HG03575 (cell line): ENCODE measurements around the gene COL18A1.
"Not testable (repeated sequence)": the region's sequence is repeated elsewhere in the genome, so short reads cannot be mapped to it uniquely, and the experiment has no call there.

Experiments used
- ATAC-seq: cut with Tn5 transposase; IDR thresholded peaks from one replicate; pipeline ENCODE4 v1.9.1; 2021; ENCODE audit not compliant: unreplicated experiment, insufficient number of reproducible peaks, low FRiP score; ENCODE audit errors: extremely low read depth

The COL18A1 gene

DNA sequence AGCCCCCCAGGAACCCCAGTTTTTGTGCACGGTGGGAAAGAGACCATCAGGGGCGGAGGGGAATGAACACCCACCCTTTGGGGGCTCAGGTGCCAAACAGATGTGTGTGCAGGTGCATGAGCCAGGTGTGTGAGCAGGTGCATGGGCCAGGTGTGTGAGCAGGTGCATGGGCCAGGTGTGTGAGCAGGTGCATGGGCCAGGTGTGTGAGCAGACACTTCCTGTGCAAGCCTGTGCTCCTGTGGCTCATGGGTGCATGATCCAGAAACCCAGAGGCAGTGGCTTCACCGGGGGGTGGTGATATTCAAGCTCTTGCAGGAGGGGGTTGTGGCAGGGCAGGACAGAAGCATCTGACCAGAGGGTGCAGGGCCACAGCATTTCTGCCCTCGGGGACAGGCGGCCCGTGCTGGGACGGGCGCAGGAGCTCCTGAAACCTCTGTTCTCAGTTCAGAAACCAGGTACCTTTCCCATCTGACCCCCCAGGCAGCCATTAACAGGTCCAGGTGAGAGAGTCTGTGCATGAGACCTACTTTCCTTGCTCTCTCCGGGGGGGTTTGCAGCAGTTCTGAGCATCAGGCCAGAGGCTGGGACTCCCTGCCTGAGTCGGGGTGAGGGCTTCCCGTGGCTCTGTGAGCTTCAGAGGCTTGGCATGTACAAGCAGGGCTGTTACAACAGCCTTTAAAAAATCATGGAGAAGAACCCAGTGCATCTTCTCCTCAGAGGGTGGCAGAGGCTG is 29.1 kb downstream of the COL18A1 start:
- no peak for ATAC-seq

DNA sequence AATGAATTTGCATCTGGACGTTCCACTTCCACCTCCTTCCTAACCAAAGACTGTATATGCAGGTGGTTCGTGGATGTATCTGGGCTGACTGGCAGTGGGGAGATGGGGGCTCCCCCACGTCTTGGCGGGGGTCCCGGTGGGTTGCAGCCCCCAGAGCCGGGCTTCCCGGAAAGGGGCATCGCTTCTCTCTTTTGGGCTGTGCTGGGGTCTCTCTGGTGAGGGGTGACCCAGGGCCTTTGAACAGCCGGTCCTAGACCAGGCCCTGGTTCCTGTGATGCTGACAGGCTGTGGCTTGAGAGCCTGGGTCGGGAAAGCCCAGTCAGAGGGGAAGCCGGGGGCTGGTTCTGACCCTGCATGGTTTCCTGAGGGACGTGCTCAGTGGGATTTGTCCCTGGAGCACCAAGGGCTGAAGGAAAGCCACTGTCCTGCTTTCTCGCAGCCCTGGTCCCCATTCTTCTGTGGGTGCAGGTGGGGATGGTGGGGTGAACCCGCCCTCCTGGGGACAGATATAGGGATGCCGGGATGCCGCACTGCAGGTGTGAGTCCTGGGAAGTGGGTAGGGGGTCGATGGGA is 29.8 kb downstream of the COL18A1 start:
- no peak for ATAC-seq

DNA sequence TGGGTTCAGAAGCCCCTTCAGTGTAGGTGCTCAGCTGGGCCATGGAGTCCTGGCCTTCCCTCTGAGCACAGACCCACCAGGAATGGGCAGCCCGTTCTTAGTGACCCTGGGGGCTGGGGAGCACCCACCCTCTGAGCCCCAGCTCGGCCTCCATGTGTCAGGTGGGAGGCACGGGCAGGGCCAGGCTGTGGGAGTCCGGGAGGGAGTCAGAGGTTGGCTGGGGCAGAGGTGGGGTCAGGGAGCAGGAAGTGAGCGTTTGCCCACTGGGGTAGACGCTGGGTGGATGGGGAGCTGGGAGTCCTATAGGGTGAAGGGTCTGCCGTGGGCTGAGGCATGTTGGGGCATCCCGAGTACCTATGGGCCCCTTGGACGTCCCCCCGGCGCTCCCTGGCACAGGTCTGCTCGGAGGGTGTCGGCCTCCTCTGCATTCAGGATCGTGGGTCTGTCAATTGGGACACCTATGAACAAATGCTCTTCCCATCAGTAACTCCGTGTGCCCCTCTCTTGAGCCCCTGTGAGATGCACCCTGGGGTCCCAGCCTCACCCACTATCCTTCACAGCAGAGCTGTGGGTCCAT is 30.5 kb downstream of the COL18A1 start:
- no peak for ATAC-seq

- ATAC-seq = no peak
Observed at GRCh38 chr21:45436351-45437065, 31.5 kb downstream of the COL18A1 start.

- ATAC-seq = not testable (repeated sequence)
Observed at GRCh38 chr21:45437844-45438243, 32.9 kb downstream of the COL18A1 start.

DNA sequence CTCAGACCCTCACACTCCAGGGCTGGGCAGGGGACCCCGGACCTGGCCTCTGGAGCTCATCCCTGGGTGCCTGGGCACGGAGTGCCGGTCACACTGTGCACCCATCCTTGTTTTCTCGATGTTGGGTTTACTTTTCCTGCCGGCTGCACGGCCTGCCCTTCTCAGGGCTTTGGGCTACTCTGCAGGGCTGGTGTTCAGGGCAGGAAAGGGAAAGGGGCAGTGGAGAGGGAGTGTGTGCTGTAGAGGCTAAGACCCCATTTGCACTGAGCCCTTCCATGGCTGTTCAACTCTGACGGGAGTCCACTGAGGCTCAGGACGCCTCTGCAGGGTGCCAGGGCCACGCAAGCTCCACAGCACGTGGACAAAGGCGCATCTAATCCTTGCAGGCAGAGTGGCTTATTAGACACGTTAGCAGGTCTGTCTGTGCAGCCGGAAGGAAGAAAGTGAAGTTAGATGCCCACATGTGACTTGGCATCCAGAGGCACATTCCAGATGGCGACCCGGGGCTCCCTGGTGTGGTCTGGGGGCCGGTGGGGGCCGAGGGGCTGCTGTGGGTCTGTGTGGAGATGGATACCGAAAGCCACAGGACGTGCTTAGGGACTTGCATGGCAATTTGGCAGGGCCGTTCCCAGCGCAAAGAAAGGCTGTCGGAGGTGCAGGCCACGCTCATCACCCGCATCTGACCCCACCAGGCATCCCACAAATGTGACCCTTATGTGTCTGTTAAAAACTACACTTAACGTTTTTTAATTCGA is 33.6 kb downstream of the COL18A1 start:
- no peak for ATAC-seq

- ATAC-seq = no peak
Observed at GRCh38 chr21:45439161-45439872, 34.4 kb downstream of the COL18A1 start.

DNA sequence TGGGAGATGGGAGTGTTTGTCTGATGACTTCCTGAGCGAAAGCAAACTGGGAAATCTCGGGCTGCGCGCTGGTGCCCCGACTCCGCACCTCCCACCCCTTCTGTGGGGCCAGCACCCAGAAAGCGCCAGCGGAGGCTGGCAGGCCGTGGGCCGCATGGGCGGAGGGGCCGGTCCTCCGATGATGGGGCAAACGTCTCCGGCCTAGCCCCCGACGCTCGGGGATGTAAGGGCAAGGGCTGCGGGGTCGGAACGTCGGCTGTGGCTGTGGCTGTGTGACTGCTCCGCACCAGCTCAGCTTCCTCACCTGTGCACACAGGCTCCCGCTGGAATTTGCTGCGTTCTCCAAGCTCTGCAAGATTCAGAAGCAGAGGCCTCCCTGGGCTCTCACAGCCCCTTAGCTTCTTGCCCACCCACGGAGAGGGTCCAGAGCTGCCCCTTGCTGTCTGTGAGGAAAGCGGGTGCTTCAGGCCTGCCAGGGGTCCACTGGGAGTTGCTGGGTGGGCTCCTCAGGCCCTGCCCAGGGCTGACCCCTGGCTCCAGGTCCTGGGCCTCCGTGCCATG is 35.0 kb downstream of the COL18A1 start:
- ATAC-seq = no peak

DNA sequence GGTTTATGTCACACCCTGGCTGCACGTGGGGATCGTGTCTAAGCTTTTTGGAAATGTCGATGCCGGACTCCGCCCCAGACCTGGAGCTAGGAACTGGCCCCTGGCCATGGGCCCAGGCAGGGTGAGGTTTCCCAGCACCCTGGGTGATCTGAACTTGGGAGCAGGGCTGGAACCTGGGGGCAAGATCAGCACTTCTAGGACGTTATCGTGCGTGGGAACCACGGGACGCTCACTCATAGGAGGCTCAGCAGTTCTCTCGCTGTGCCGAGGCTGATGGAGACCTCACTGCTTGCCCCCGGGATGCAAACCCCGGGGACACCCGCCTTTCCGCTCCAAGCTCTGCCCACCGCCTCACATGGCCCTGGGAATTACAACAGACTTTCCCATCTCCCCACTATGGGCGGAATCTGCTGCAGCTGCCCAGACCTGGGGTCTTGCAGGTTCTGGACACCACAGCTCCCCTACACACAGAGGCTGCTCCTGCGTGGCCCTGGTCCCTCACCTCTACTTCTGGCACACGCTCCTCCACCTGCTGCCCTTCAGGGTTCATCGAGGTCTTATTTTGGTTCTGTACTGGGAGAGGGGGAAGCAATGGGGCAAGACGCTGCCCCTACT is 35.9 kb downstream of the COL18A1 start:
- ATAC-seq = no peak

DNA sequence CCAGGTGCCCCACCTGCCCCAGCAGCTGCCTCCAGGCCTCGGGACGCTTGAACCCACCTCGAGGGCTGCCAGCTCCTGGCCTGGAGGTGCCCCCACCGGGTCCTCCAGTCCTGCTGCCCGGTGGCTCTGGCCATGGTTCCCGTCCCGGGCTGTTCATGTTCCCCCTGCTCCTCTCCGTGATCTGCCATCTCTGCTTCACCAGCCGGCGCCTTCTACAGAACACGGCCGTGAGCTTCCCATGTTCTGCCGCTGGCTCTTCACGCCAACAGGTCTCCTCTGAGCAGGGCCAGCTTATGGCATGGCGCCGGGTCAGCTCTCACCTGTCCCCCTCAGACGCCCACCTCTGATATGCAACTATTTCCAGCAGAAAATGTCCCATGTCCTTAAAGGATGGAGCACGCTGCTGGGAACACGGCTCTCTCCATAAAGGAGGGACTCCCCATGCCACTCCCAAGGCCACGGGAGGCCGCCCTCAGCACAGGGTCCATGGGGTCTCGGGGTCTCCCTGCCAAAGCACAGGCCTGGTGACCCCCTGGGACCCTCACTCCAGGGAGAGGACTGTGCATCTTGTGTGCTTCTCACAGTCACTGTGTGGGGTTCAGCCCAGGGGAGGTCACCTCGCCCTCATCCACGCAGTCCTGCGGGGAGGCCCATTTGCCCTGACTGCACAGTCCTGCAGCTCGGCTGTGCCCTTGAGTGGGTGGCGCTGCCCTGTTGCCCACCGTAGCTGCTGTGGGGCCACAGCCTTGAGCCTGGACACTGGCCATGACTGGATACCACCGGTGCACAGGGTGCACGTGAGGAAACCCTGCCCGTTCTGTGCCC is 36.7 kb downstream of the COL18A1 start:
- no peak for ATAC-seq

DNA sequence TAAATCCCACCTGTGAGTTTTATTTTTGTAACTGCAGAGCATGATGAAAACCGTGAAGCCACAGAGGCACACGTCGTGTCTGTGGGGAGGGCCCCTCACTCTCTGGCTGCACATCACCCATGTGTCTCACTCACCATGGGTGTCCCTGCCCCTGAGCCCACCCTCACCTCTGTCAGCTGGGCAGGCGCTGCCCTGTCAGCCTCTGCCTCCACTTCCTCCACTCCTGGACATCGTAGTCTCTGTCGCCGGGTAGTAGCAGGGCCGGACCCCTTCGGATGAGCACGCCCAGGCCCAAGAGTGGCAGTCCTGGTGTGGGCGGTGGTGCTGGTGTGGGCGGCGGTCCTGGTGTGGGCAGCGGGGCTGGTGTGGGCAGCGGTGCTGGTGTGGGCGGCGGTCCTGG is 37.3 kb downstream of the COL18A1 start:
- no peak for ATAC-seq

- ATAC-seq = not testable (repeated sequence)
Observed at GRCh38 chr21:45442686-45443594, 38.0 kb downstream of the COL18A1 start.

- no peak for ATAC-seq
Observed at GRCh38 chr21:45443595-45444181, 38.7 kb downstream of the COL18A1 start.

DNA sequence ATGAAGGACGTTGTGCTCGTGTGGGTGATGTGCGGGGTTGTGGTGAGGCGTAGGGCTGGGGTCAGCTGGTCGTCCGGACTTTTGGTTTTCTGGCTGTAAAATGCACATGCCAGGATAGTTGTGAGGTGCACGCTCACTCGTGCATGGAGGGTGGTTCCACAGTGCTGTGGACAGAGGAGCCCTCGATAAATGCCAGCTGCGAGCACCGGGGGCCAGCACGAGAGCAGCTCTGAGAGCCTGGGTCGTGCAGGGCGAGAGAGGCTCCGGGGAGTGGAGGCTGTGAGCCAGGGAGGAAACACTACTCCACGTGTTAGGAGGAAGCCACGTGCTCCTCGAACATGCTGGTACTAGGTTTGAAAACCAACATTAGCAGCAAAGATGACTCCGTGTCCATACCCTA is 39.4 kb downstream of the COL18A1 start:
- no peak for ATAC-seq

DNA sequence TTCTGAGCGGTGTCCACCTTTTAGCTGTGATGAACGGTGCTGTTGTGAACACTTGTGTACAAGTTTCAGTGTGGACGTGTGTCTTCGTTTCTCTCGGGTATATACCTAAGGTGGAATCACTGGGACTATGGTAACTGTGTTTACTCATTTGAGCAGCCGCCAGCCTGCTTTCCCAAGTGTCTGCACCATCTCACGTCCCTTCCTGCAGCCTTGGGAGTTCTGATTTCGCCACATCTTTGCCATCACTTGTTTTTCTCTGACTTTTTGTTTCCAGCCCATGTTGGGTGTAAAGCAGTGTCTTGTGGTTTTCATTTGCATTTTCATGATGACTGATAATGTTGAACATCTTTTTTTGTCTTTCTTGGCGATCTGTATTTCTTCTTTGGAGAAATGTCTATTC is 40.4 kb downstream of the COL18A1 start:
- ATAC-seq = no peak

GRCh38 chr21:45447821-45448220 is 42.9 kb downstream of the COL18A1 start:
- ATAC-seq = no peak
